Measurements from ENCODE around the gene RFESD. TPM values are rescaled to one million over a fixed set of nuclear protein-coding genes. Genes with fewer than 3 reads are reported as not detected.

Gene RFESD
- total and polyA plus RNA-seq, 8 donors: 1.7 to 3.2 (median 2.0) TPM; not detected in 4

- no peak overlapping the region for H3K27ac ChIP-seq
- H3K36me3 ChIP-seq: no peaks in the 10 kb centered on the region
- no peaks in the 10 kb centered on the region for H3K4me1 ChIP-seq
- H3K27me3 ChIP-seq: no peaks in the 10 kb centered on the region
- DNase-seq: no peak
- H3K9me3 ChIP-seq: peaks cover 0 to 15% (median 4%) of the 10 kb centered on the region in 4 donors
- no peak overlapping the region for H3K4me3 ChIP-seq
- no peak for TF ChIP-seq POLR2AphosphoS5 (IDR thresholded peaks at IDR 0.05)
- no peak for TF ChIP-seq EP300 (IDR thresholded peaks at IDR 0.05)
- TF ChIP-seq CTCF (IDR thresholded peaks at IDR 0.05): no peak
- no peak for TF ChIP-seq POLR2A (IDR thresholded peaks at IDR 0.05)
- 94 to 97% (median 96%) methylated on average over 1 of the region's 1 CpG for WGBS, 5 donors
- intact Hi-C loops (cut with DNase I; ENCODE audit: low total_unique reads): no loop called here
Measured at GRCh38 chr5:95613514-95613913, 33.1 kb upstream of the RFESD start.

- Histone ChIP-seq H3K4me3 (no peak overlapping the region), H3K9me3 (peaks cover 0 to 15% (median 4%) of the 10 kb centered on the region in 4 donors), H3K36me3 (no peaks in the 10 kb centered on the region), H3K27ac (no peak overlapping the region), H3K4me1 (peaks cover 8 to 13% (median 12%) of the 10 kb centered on the region in 4 donors), H3K27me3 (peaks cover 0 to 6% (median 3%) of the 10 kb centered on the region in 3 donors)
- intact Hi-C loops (cut with DNase I; ENCODE audit: low total_unique reads): no loop called here
- TF ChIP-seq CTCF (IDR thresholded peaks at IDR 0.05) (no peak), POLR2A (IDR thresholded peaks at IDR 0.05) (no peak), POLR2AphosphoS5 (IDR thresholded peaks at IDR 0.05) (no peak), EP300 (IDR thresholded peaks at IDR 0.05) (no peak)
- no peak for DNase-seq
- 79 to 90% (median 89%) methylated on average over 1 of the region's 1 CpG for WGBS, 5 donors
Measured at GRCh38 chr5:95615164-95615467, 31.5 kb upstream of the RFESD start.

GRCh38 chr5:95617057-95617456 lies 29.5 kb upstream of the RFESD start:
- Histone ChIP-seq H3K36me3 (no peaks in the 10 kb centered on the region), H3K4me3 (no peak overlapping the region), H3K9me3 (peaks cover 0 to 15% (median 4%) of the 10 kb centered on the region in 4 donors), H3K27me3 (peaks cover 0 to 19% (median 3%) of the 10 kb centered on the region in 3 donors), H3K4me1 (peaks cover 27 to 31% (median 29%) of the 10 kb centered on the region in 4 donors), H3K27ac (no peak overlapping the region)
- intact Hi-C loops (cut with DNase I; ENCODE audit: low total_unique reads): no loop called here
- no peak for DNase-seq
- WGBS, 5 donors: 74 to 97% (median 95%) methylated on average over 5 of the region's 5 CpGs
- TF ChIP-seq EP300 (IDR thresholded peaks at IDR 0.05) (no peak), POLR2A (IDR thresholded peaks at IDR 0.05) (no peak), POLR2AphosphoS5 (IDR thresholded peaks at IDR 0.05) (no peak)

GRCh38 chr5:95619096-95619495 lies 27.5 kb upstream of the RFESD start:
- TF ChIP-seq POLR2A (IDR thresholded peaks at IDR 0.05): no peak
- intact Hi-C loops (cut with DNase I; ENCODE audit: low total_unique reads): no loop called here
- Histone ChIP-seq H3K9me3 (peaks cover 0 to 2% (median 0%) of the 10 kb centered on the region in 4 donors), H3K4me3 (peak overlapping the region in 2 of 4 donors; percentile 80 to 87), H3K27me3 (peaks cover 0 to 19% (median 3%) of the 10 kb centered on the region in 3 donors), H3K27ac (no peak overlapping the region), H3K36me3 (no peaks in the 10 kb centered on the region), H3K4me1 (peaks cover 30 to 35% (median 33%) of the 10 kb centered on the region in 4 donors)
- 82 to 93% (median 89%) methylated on average over 4 of the region's 4 CpGs for WGBS, 5 donors
- DNase-seq: no peak

- Histone ChIP-seq H3K4me1 (peaks cover 30 to 35% (median 33%) of the 10 kb centered on the region in 4 donors), H3K27ac (peak overlapping the region; percentile 64 to 86 (median 81)), H3K27me3 (peaks cover 0 to 19% (median 3%) of the 10 kb centered on the region in 3 donors), H3K4me3 (peak overlapping the region; percentile 56 to 87 (median 71)), H3K9me3 (no peaks in the 10 kb centered on the region), H3K36me3 (no peaks in the 10 kb centered on the region)
- TF ChIP-seq POLR2AphosphoS5 (IDR thresholded peaks at IDR 0.05) (no peak), EP300 (IDR thresholded peaks at IDR 0.05) (no peak), POLR2A (IDR thresholded peaks at IDR 0.05) (no peak), CTCF (IDR thresholded peaks at IDR 0.05) (no peak)
- intact Hi-C loops (cut with DNase I; ENCODE audit: low total_unique reads): no loop called here
- WGBS, 5 donors: 13 to 15% (median 14%) methylated on average over 19 of the region's 19 CpGs
- DNase-seq: no peak
Measured at GRCh38 chr5:95619514-95620029, 27.0 kb upstream of the RFESD start.

All from stomach (tissue), 9 donors.